ENCODE data around the gene PDE6G.
A peak's percentile ranks its signal among the peaks of the same experiment; 100 is the strongest.
"Not testable (repeated sequence)": the region's sequence is repeated elsewhere in the genome, so short reads cannot be mapped to it uniquely, and the experiment has no call there.

PDE6G gene

DNA sequence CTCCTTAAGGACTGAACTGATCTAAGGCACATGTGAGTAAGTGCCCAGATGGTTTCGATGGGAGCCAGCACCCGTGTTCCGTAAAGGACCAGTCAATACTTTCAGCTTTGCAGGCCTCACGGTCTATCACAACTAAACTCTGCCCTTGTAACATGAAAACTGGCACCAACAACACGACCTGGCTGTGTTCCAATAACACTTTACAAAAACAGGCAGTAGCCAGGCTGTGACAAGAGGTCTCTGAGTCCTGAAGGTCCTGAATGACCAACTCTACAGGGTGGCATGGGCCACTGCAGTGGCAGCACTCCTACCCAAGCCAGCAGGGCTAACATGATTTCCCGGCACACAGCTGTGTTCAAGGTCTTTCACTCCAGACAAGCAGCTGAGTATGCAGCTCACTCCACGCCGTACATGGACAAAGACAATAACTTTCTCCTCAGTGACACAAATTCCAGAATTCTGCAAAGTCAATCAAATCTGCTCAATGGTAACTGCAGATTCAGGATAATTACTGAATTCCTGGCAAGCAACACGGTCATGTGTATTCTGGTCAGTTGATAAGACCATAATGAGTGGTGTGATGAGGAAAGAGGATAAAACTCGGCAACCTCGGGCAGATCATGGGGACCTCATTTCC lies 34.7 kb downstream of the PDE6G start:
- DNase-seq: no peak

DNA sequence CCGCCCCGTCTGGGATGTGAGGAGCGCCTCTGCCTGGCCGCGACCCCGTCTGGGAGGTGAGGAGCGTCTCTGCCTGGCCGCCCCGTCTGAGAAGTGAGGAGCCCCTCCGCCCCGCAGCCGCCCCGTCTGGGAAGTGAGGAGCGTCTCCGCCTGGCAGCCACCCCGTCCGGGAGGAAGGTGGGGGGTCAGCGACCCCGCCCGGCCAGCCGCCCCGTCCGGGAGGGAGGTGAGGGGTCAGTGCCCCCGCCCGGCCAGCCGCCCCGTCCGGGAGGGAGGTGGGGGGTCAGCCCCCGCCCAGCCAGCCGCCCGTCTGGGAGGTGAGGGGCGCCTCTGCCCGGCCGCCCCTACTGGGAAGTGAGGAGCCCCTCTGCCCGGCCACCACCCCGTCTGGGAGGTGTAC lies 38.0 kb downstream of the PDE6G start:
- not testable (repeated sequence) for DNase-seq

DNA sequence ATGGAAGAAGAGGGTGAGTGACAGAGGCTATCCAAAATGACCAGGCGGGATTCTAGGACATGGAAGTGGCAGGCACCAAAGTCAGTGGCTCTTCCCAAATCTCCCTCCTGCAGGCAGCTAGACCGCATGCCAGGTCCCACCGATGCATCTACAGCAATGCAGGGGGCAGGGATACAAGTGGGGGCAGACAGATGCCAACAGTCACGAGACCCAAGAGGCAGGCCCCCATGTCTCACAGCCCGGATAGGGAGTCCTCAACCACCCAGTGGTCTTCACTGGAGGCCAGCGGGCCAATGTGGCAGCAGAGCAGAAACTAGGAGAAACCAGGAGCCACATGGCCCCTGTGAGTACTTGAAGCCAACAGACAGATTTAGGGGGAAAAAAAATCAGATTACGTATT lies 39.5 kb downstream of the PDE6G start:
- DNase-seq: no peak

DNA sequence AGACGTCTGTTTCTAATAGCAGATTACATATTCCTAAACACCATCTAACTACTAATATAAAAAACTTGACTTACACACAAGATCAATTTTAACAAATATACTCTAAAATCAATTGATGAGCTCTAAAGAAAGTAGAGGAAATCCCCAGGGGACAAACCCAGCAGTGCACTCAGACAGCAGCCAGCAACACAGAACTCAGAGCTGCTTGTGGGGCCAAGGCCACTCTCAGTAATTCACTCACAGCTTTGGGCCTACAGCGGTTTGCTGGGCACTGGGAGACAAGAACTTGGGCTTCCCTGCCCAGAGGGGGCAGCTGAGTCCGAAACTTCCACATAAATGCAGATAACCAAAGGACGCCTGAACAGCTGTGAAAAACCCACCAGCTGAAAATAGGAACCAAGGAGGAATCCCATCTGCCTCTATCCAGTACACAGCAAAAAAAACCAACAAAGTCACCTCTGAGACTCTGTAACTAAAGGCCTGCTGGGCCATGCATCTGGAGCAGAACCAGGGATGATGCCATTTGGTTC lies 40.9 kb downstream of the PDE6G start:
- no peak for DNase-seq

DNA sequence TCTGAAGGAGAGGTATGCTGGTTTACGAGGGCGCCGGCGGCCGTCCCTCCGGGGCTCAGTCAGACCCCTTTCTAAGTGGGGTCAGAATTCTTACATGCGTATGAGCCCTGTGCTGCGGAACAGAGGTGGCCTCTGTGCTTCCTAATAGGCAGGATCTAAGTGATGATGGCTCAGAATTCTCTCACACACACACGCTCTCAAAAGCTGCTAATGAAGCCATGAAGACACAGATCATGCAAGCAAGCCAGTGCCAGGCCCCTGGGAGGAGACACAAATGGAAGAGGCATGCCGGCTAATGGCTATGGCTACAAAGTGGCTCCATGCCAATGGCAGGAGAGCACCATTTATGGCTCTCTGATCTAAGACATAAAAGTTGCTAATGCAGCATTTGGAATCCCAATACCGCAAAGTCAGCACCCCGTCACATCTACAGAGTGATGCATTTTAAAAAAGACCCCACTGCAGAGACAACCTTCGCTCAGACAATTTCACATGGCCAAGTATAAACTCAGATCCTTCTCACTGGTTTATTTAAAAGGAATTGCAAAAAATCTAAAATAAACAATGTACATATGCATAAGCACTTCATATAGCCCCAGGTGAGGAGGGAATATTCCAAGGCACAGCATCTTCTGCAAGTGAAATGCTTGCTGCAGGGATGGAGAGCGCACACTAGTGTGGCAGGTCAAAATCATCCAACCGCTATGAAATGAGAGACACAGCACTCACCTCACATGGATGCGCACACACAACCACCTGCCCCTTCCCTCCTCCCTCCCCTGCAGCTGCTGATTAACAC lies 44.0 kb downstream of the PDE6G start:
- no peak for DNase-seq

DNA sequence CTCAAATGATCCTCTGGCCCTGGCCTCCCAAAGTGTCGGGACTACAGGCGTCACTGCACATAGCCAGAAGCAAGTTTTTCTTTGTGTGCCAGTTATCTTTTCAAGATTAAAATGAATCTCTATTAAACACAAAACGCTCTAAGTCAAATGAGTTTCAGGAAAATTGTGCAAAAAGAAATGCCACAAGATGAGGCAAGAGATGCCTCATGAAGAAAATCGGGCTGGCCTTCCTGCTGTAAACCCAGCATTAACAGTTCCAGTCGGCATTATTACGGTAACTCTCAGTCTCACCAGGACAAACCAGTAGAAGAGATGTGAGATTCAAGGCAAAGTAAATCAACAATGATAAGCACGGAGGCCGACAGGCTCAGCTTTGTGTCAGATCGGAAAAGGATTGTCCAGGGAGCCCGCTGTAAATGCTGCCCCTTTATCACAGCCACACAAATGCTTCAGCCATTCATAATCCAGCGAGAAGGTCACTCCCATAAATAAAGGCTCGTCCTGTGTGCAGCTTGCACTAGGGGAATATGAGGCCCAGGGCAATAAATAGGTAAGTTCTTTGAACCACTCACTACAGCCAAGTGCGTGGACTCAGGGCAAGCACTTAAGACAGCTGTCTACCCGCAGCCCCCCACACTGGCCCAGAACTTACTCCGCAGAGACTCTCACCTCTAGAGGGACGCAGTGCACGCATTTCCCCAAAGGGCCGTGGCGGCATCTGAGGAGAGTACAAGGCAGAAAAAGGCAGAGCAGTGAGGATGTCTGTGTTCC lies 46.6 kb downstream of the PDE6G start:
- DNase-seq: no peak

DNA sequence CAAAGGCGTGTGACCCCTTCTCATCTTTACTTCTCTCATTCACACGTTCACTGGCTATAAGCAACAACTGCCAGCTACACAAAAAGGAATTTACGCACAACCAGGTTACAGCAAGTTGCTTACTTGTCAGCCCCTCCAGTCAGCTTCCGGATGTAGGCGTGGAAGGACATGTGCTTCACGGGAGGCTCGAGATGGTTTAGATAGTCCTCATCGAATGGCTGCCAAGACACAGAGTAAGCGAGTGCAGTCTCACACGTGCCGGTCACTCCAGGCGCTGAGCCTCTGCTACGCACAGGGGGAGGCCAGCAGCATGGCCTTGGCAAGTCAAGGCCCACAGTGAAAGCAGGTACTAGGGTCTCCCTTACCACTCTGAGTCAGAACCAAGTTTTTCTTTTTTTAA lies 47.7 kb downstream of the PDE6G start:
- no peak for DNase-seq

DNA sequence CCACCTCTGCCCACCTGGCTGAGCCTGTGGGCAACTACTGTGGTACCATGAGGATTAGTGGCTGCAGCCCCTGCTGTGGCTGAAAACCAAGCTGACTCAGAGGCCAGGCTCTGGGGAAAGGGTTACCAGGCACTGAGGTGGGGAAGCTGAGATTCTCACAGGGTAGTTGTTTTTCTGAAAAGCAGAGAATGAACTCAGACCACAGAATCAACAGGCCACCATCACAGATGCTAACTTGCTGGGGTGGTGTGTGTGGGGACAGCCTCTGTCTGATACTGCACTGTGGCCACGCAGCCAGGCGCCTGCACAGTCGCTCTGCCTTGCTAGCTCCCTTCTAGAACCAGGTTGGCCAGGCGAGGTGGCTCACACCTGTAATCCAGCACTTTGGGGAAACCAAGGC lies 48.3 kb downstream of the PDE6G start:
- DNase-seq: no peak

DNA sequence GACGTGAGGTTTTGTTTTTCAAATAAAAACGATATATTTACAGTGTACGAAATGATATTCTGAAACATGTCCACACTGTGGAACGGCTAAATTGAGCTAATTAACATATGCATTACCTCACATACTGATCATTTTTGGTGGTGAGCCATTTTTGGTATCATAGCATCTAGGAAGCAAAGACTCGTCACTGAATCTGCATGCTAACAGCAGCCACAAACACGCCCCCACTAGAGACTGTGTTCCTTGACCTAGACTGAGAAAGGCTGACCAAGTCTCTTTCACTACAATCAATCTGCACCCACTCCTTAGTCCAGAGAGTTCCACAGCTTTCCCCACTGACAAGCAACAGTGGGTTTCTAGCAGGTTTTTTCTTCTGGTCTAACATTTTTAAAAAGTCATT lies 48.9 kb downstream of the PDE6G start:
- DNase-seq: no peak

DNA sequence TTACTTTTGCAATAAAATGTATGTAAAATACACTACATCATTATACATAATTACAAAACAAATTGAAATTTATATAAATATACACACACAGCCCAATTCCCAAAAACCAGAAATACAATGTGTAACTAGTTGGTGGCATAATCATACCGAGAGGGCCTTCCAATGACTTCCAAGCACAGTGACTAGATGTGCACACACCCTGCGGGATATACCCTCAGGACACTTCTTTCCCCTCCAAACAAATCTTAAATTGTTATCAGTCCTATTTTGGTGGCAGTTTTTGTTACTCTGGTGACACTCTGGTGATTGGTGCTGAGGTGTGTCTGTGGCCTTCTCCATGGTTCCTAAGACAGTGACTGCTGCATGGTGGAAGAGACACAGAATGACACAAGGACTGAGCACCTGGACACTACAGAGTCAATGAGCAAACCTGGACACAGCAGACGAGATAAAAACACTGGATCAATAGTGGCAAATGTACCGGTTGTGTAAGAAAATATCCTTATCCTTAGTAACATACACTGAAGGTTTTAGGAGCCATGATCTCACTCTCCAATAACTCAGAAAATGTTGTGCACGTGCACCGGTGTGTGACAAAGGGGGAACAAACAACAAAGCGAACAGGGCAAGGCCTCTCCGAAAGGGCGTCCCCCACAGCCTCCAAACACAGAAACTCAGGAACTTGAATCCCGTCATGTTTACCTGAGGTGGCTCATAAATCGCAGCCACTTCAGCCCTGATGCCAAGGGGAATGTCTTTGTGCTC lies 52.3 kb downstream of the PDE6G start:
- DNase-seq: no peak

DNA sequence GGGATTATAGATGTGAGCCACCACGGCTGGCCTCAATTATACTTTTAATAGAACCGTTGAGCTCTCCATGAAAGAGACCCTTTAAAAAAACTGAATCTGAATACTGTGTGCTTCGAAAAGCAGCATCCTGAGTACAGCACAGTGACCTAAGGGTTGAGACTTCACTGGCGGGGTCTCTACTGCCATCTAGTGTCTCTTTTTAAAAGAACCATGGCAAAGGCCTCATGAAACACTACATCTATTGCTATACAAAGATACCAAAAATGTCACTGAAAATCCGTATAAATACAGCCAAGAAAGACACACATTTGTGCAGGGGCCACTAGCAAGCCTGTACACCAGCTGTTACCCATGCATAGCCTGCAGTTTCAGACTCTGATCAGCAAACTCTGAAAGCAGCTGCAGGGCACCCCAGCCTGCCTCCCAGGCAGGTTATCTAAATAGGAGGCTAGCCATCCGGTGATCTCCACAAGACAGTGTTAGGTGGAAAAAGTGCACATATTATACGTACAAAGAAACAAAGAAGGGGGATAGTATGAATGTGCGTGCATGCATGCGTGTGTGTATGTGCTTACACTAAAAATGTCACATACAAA lies 54.7 kb downstream of the PDE6G start:
- DNase-seq: peak; percentile 74
